ENCODE measurements around the gene VPS39.

DNA sequence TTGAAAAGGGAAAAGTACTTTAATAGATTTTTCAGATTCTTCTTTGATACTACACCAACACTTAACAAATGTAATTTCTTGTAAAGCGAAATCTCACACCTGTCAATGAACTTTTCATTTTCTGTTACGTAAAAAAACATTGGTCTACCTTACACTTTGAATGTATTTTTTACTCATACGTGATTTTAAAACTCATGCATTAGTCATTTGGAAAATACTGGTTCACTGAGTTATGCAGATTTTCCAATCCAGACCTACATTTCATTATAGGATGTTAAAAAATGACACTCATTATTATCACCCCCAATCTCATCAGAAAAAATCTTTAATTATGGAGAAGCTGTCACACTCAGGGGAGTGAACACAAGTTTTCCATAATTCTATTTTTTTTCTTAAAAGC, 14.7 kb downstream of the VPS39 start:
- TF ChIP-seq, protein P1, sequence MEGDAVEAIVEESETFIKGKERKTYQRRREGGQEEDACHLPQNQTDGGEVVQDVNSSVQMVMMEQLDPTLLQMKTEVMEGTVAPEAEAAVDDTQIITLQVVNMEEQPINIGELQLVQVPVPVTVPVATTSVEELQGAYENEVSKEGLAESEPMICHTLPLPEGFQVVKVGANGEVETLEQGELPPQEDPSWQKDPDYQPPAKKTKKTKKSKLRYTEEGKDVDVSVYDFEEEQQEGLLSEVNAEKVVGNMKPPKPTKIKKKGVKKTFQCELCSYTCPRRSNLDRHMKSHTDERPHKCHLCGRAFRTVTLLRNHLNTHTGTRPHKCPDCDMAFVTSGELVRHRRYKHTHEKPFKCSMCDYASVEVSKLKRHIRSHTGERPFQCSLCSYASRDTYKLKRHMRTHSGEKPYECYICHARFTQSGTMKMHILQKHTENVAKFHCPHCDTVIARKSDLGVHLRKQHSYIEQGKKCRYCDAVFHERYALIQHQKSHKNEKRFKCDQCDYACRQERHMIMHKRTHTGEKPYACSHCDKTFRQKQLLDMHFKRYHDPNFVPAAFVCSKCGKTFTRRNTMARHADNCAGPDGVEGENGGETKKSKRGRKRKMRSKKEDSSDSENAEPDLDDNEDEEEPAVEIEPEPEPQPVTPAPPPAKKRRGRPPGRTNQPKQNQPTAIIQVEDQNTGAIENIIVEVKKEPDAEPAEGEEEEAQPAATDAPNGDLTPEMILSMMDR (IDR thresholded peaks at IDR 0.05) = no peak
- no peak for TF ChIP-seq EZH2 (IDR thresholded peaks at IDR 0.05)
- no peak for TF ChIP-seq EZH2phosphoT487 (IDR thresholded peaks at IDR 0.05)
